Uterus (tissue), 4 donors: ENCODE measurements around the gene PAX3. TPM values are rescaled to one million over a fixed set of nuclear protein-coding genes. Genes with fewer than 3 reads are reported as not detected.

Source experiments
- DNase-seq, 2 donors: peaks; one replicate each; pipeline ENCODE4 v3.0.0-alpha.2; 2019 to 2020
- H3K27ac ChIP-seq, 2 donors: fragments of 200-600 bp; sonication (generic); 1 replicate in 1 of 2; 2 replicates in 1 of 2; pipeline ENCODE4 v1.5.1; 2016 to 2018
- H3K27me3 ChIP-seq, 2 donors: fragments of 200-600 bp; sonication (generic); one replicate each; pipeline ENCODE4 v1.5.1; 2018 to 2019; ENCODE audit warnings: control low read depth in 1 of 2
- H3K36me3 ChIP-seq, 2 donors: fragments of 200-600 bp; sonication (generic); one replicate each; pipeline ENCODE4 v1.5.1; 2019; ENCODE audit warnings: control low read depth in 1 of 2
- H3K4me1 ChIP-seq, 2 donors: fragments of 200-600 bp; sonication (generic); one replicate each; pipeline ENCODE4 v1.5.1; 2018 to 2019; ENCODE audit warnings: control low read depth in 1 of 2
- H3K4me3 ChIP-seq, 2 donors: fragments of 200-600 bp; sonication (generic); 1 replicate in 1 of 2; 2 replicates in 1 of 2; pipeline ENCODE4 v1.5.1; 2018 to 2019; ENCODE audit warnings: mild to moderate bottlenecking in 1 of 2
- H3K9me3 ChIP-seq, 2 donors: fragments of 200-600 bp; sonication (generic); one replicate each; pipeline ENCODE4 v1.5.1; 2019; ENCODE audit warnings: control low read depth in 1 of 2
- CTCF ChIP-seq, 4 experiments: fragments of 200-600 bp in 2 of 4; fragments of 450-650 bp in 2 of 4; sonication (generic) in 2 of 4; IDR thresholded peaks; one replicate each; pipeline ENCODE4 v1.5.1; 2016 to 2019; ENCODE audit warnings: antibody characterized with exemption in 4 of 4, mild to moderate bottlenecking in 2 of 4, moderate library complexity in 1 of 4
- POLR2A ChIP-seq, 2 donors: fragments of 450-650 bp; IDR thresholded peaks; one replicate each; pipeline ENCODE4 v1.6.1; 2016; ENCODE audit warnings: antibody characterized with exemption in 2 of 2, mild to moderate bottlenecking in 1 of 2, moderate library complexity in 1 of 2
- intact Hi-C: fragments of 100-400 bp; cut with DNase I; formaldehyde crosslinking; loops from one replicate; pipeline ENCODE4 v1.15.1; 2023; ENCODE audit warnings: low total_unique reads
- total RNA-seq, 4 donors: library from RNA; depleted of rRNA in 3 of 4; stranded (reverse); fragments of >200 nt in 3 of 4; gene quantifications; one replicate each; pipeline versions ENCODE4 v1.1.0 to v1.2.4, GENCODE V29; 2014 to 2023
- donor health status: DM: yes; HTN: yes; CAD: no.

PAX3 gene
- total RNA-seq, 4 donors from 2014 or later, result not detected

- no peak for TF ChIP-seq CTCF (IDR thresholded peaks at IDR 0.05)
- TF ChIP-seq POLR2A (IDR thresholded peaks at IDR 0.05), result no peak
- H3K27me3 ChIP-seq, result peaks cover 24 to 98% of the 10 kb centered on the region in 2 donors
- H3K27ac ChIP-seq, result no peak overlapping the region
- H3K4me3 ChIP-seq, result peak overlapping the region; percentile 11 to 38
- intact Hi-C loops, result no loop called here
- no peak for DNase-seq
- no peaks in the 10 kb centered on the region for H3K4me1 ChIP-seq
- H3K9me3 ChIP-seq, result no peaks in the 10 kb centered on the region
- H3K36me3 ChIP-seq, result no peaks in the 10 kb centered on the region
Observed at GRCh38 chr2:222305516-222306392, 7.0 kb upstream of the PAX3 start.

DNA sequence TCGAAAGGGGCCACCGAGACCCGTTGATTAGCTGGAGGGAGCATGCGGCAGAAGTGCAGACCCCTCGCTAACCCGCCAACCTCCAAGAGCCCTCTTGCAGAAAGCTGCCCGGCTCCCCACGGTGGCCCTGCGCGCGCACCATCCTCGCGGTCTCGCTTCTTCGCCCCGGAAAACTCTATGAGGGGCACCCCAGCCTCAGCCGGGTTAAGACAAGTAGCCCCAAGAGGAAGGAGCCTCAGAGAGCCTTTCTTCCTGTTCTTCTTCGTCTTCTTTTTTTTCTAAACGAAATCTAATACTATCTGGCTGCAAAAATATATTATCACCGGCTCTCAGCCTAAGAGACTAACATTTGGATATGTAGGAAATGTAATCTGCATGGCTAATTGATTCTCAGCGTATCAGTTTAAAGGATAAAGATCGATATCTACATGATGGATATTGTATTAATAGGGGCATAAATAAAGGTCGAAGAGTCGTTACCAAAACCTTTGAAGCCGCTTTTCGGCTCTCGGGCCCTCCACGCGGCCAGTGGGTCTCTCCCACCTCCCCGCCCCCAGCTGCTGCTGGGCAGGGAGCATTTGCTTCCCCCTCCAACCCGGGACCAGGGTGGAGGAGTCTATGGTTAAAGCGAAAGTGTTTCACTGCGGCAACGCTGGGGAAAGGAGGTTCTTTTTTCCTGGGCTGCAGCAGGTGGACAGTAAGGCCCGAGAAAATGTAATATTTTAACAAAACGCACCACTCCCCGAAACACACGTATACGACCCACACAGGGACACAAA lies 6.1 kb upstream of the PAX3 start:
- H3K4me1 ChIP-seq, result no peaks in the 10 kb centered on the region
- no peak overlapping the region for H3K27ac ChIP-seq
- H3K4me3 ChIP-seq, result peak overlapping the region in 1 of 2 donors; percentile 38
- peaks cover 21 to 98% of the 10 kb centered on the region in 2 donors for H3K27me3 ChIP-seq
- no peak for DNase-seq
- no peaks in the 10 kb centered on the region for H3K9me3 ChIP-seq
- H3K36me3 ChIP-seq, result no peaks in the 10 kb centered on the region
- TF ChIP-seq POLR2A (IDR thresholded peaks at IDR 0.05) (no peak), CTCF (IDR thresholded peaks at IDR 0.05) (no peak)
- intact Hi-C loops, result no loop called here

- no peak for TF ChIP-seq CTCF (IDR thresholded peaks at IDR 0.05)
- TF ChIP-seq POLR2A (IDR thresholded peaks at IDR 0.05), result no peak
- Histone ChIP-seq H3K9me3 (no peaks in the 10 kb centered on the region), H3K4me1 (no peaks in the 10 kb centered on the region), H3K27ac (no peak overlapping the region), H3K27me3 (peaks cover 24 to 97% of the 10 kb centered on the region in 2 donors), H3K4me3 (no peak overlapping the region), H3K36me3 (no peaks in the 10 kb centered on the region)
- intact Hi-C loops, result no loop called here
- no peak for DNase-seq
Observed at GRCh38 chr2:222303828-222304736, 5.3 kb upstream of the PAX3 start.

- DNase-seq, result no peak
- H3K4me3 ChIP-seq, result no peak overlapping the region
- H3K4me1 ChIP-seq, result peaks cover 0 to 4% of the 10 kb centered on the region in 2 donors
- no peaks in the 10 kb centered on the region for H3K36me3 ChIP-seq
- no peaks in the 10 kb centered on the region for H3K9me3 ChIP-seq
- TF ChIP-seq CTCF (IDR thresholded peaks at IDR 0.05), result no peak
- TF ChIP-seq POLR2A (IDR thresholded peaks at IDR 0.05), result no peak
- intact Hi-C loops, result no loop called here
- no peak overlapping the region for H3K27ac ChIP-seq
- H3K27me3 ChIP-seq, result peaks cover 25 to 97% of the 10 kb centered on the region in 2 donors
Observed at GRCh38 chr2:222303045-222303827, 4.4 kb upstream of the PAX3 start.
